Ishikawa (cell line): Measurements from ENCODE around the gene EPAS1.

Experiments
- CEBPB ChIP-seq: IDR thresholded peaks from 2 replicates; pipeline ENCODE4 v1.6.1; 2012
- CREB1 ChIP-seq: IDR thresholded peaks from 2 replicates; pipeline ENCODE4 v1.6.1; 2012; ENCODE audit warnings: low read depth
- EGR1 ChIP-seq: IDR thresholded peaks from 2 replicates; pipeline ENCODE4 v1.6.1; 2012
- EP300 ChIP-seq: IDR thresholded peaks from 2 replicates; pipeline ENCODE4 v1.6.1; 2012; ENCODE audit warnings: borderline replicate concordance
- FOXM1 ChIP-seq: IDR thresholded peaks from 2 replicates; pipeline ENCODE4 v1.6.1; 2012; ENCODE audit warnings: low read depth, borderline replicate concordance
- MAX ChIP-seq: IDR thresholded peaks from 2 replicates; pipeline ENCODE4 v1.6.1; 2012
- NFIC ChIP-seq: IDR thresholded peaks from 2 replicates; pipeline ENCODE4 v1.6.1; 2012
- RAD21 ChIP-seq: IDR thresholded peaks from 2 replicates; pipeline ENCODE4 v1.6.1; 2012; ENCODE audit warnings: low read depth
- REST ChIP-seq: IDR thresholded peaks from 2 replicates; pipeline ENCODE4 v1.6.1; 2012; ENCODE audit warnings: low read depth, mild to moderate bottlenecking
- TAF1 ChIP-seq: IDR thresholded peaks from 2 replicates; pipeline ENCODE4 v1.6.1; 2012; ENCODE audit warnings: low read depth, mild to moderate bottlenecking
- TCF12 ChIP-seq: IDR thresholded peaks from 2 replicates; pipeline ENCODE4 v1.6.1; 2012; ENCODE audit warnings: low read depth
- TEAD4 ChIP-seq: IDR thresholded peaks from 2 replicates; pipeline ENCODE4 v1.6.1; 2012
- USF1 ChIP-seq: IDR thresholded peaks from 2 replicates; pipeline ENCODE4 v1.6.1; 2012
- YY1 ChIP-seq: IDR thresholded peaks from 2 replicates; pipeline ENCODE4 v1.6.1; 2012; ENCODE audit warnings: low read depth
- ZBTB7A ChIP-seq: IDR thresholded peaks from 2 replicates; pipeline ENCODE4 v1.6.1; 2012; ENCODE audit warnings: low read depth

Gene EPAS1

GRCh38 chr2:46353509-46353908 is 56.3 kb downstream of the EPAS1 start:
- TF ChIP-seq FOXM1 (no peak), CEBPB (0 out of 2 replicates have a peak, but pooled peaks have one; percentile 7)

- TF ChIP-seq MAX (no peak), RAD21 (no peak), EGR1 (no peak), REST (no peak)
Measured at GRCh38 chr2:46355756-46356155, 58.5 kb downstream of the EPAS1 start.

GRCh38 chr2:46356991-46357390 is 59.8 kb downstream of the EPAS1 start:
- TF ChIP-seq ZBTB7A (no peak), TAF1 (no peak)

- TF ChIP-seq NFIC (no peak), MAX (no peak), TEAD4 (no peak), TCF12 (no peak), USF1 (no peak), REST (no peak), TAF1 (no peak), YY1 (no peak), CEBPB (no peak), RAD21 (no peak)
Measured at GRCh38 chr2:46358713-46359112, 61.5 kb downstream of the EPAS1 start.

- TF ChIP-seq ZBTB7A (no peak), TCF12 (no peak), CREB1 (no peak), YY1 (no peak), EP300 (no peak), TEAD4 (no peak), FOXM1 (no peak), NFIC (no peak), REST (no peak), RAD21 (no peak), MAX (no peak), USF1 (no peak), CEBPB (no peak), EGR1 (no peak), TAF1 (no peak)
Measured at GRCh38 chr2:46360303-46360702, 63.1 kb downstream of the EPAS1 start.
